ENCODE data around the gene TESPA1. TPM values are rescaled to one million over a fixed set of nuclear protein-coding genes. Genes with fewer than 3 reads are reported as not detected.

TESPA1 gene
- total RNA-seq, 1 donor from 2014 or later = 0.20 TPM

- Mint-ChIP-seq H3K36me3 (no peaks in the 10 kb centered on the region), H3K4me3 (no peak overlapping the region), H3K4me1 (no peaks in the 10 kb centered on the region), H3K27me3 (ENCODE audit: low read depth) (peaks cover 48% of the 10 kb centered on the region), H3K9me3 (no peaks in the 10 kb centered on the region), H3K27ac (no peak overlapping the region)
- no peak for TF ChIP-seq CTCF (IDR thresholded peaks at IDR 0.05; ENCODE audit: unreplicated experiment)
- DNase-seq (ENCODE audit: low spot score in 2 of 2, unreplicated experiment in 2 of 2) = no peak
Observed at GRCh38 chr12:54997929-54998522, 13.5 kb upstream of the TESPA1 start.

- H3K27ac Mint-ChIP-seq = no peak overlapping the region
- H3K9me3 Mint-ChIP-seq = no peaks in the 10 kb centered on the region
Observed at GRCh38 chr12:54996205-54996604, 11.6 kb upstream of the TESPA1 start.

GRCh38 chr12:54993181-54993835 is 8.7 kb upstream of the TESPA1 start:
- peak in 1 of 2 experiments; percentile 49 for DNase-seq (ENCODE audit: low spot score in 2 of 2, unreplicated experiment in 2 of 2)
- Mint-ChIP-seq H3K27ac (no peak overlapping the region), H3K9me3 (no peaks in the 10 kb centered on the region), H3K4me3 (no peak overlapping the region), H3K36me3 (no peaks in the 10 kb centered on the region), H3K4me1 (peaks cover 2% of the 10 kb centered on the region), H3K27me3 (ENCODE audit: low read depth) (peaks cover 42% of the 10 kb centered on the region)
- TF ChIP-seq CTCF (IDR thresholded peaks at IDR 0.05; ENCODE audit: unreplicated experiment) = peak; percentile 96

More at GRCh38 chr12:54996205-54996604, 11.6 kb upstream of the TESPA1 start:
- H3K4me1 Mint-ChIP-seq = no peaks in the 10 kb centered on the region
- no peaks in the 10 kb centered on the region for H3K36me3 Mint-ChIP-seq
- no peak for TF ChIP-seq CTCF (IDR thresholded peaks at IDR 0.05; ENCODE audit: unreplicated experiment)
- no peak for DNase-seq (ENCODE audit: low spot score in 2 of 2, unreplicated experiment in 2 of 2)
- no peak overlapping the region for H3K4me3 Mint-ChIP-seq
- H3K27me3 Mint-ChIP-seq (ENCODE audit: low read depth) = peaks cover 46% of the 10 kb centered on the region

- H3K36me3 Mint-ChIP-seq = no peaks in the 10 kb centered on the region
- no peaks in the 10 kb centered on the region for H3K9me3 Mint-ChIP-seq
- no peak overlapping the region for H3K4me3 Mint-ChIP-seq
- no peak for TF ChIP-seq CTCF (IDR thresholded peaks at IDR 0.05; ENCODE audit: unreplicated experiment)
- H3K27ac Mint-ChIP-seq = no peak overlapping the region
- peaks cover 33% of the 10 kb centered on the region for H3K27me3 Mint-ChIP-seq (ENCODE audit: low read depth)
- H3K4me1 Mint-ChIP-seq = peaks cover 2% of the 10 kb centered on the region
- no peak for DNase-seq (ENCODE audit: low spot score in 2 of 2, unreplicated experiment in 2 of 2)
Observed at GRCh38 chr12:54991991-54992375, 7.4 kb upstream of the TESPA1 start.

GRCh38 chr12:54991161-54991990 is 6.8 kb upstream of the TESPA1 start:
- TF ChIP-seq CTCF (IDR thresholded peaks at IDR 0.05; ENCODE audit: unreplicated experiment) = no peak
- Mint-ChIP-seq H3K4me1 (peaks cover 2% of the 10 kb centered on the region), H3K4me3 (no peak overlapping the region), H3K27ac (no peak overlapping the region), H3K9me3 (no peaks in the 10 kb centered on the region), H3K27me3 (ENCODE audit: low read depth) (peaks cover 27% of the 10 kb centered on the region), H3K36me3 (no peaks in the 10 kb centered on the region)
- no peak for DNase-seq (ENCODE audit: low spot score in 2 of 2, unreplicated experiment in 2 of 2)

Measured in mesothelial cell of epicardium (in vitro differentiated cells).